Measurements from ENCODE around the gene ANKRD27. TPM values are rescaled to one million over a fixed set of nuclear protein-coding genes. Genes with fewer than 3 reads are reported as not detected.

The ANKRD27 gene
- total and polyA plus RNA-seq, 11 donors = 5.8 to 47.5 (median 17.9) TPM

- Histone ChIP-seq H3K4me1 (peaks cover 0 to 5% (median 0%) of the 10 kb centered on the region in 12 donors), H3K4me3 (no peak overlapping the region)
- intact Hi-C loops (cut with DNase I) = no loop called here
These were observed 7.3 kb upstream of the ANKRD27 start for GRCh38 chr19:32682317-32682716.

GRCh38 chr19:32680986-32681385 is 6.0 kb upstream of the ANKRD27 start:
- intact Hi-C loops (cut with DNase I) = no loop called here
- Histone ChIP-seq H3K9me3 (no peaks in the 10 kb centered on the region), H3K27ac (no peak overlapping the region), H3K4me3 (no peak overlapping the region), H3K27me3 (peaks cover 0 to 20% (median 11%) of the 10 kb centered on the region in 9 donors), H3K36me3 (peaks cover 0 to under 1% (median 0%) of the 10 kb centered on the region in 9 donors), H3K4me1 (peaks cover 0 to 18% (median 3%) of the 10 kb centered on the region in 12 donors)
- DNase-seq (no peak), ATAC-seq (no peak)
- WGBS, 4 donors = 81 to 90% (median 85%) methylated on average over 2 of the region's 2 CpGs
- TF ChIP-seq CTCF (IDR thresholded peaks at IDR 0.05) = no peak
- no peak for TF ChIP-seq POLR2A (IDR thresholded peaks at IDR 0.05)

More at GRCh38 chr19:32682317-32682716, 7.3 kb upstream of the ANKRD27 start:
- ATAC-seq (no peak), DNase-seq (no peak)
- Histone ChIP-seq H3K9me3 (no peaks in the 10 kb centered on the region), H3K36me3 (peaks cover 0 to 5% (median 0%) of the 10 kb centered on the region in 9 donors), H3K27me3 (peaks cover 0 to 7% (median 0%) of the 10 kb centered on the region in 9 donors), H3K27ac (no peak overlapping the region)
- 89 to 94% (median 92%) methylated on average over 4 of the region's 4 CpGs for WGBS, 4 donors
- no peak for TF ChIP-seq POLR2A (IDR thresholded peaks at IDR 0.05)
- TF ChIP-seq CTCF (IDR thresholded peaks at IDR 0.05) = no peak

GRCh38 chr19:32677657-32678056 is 2.7 kb upstream of the ANKRD27 start:
- Histone ChIP-seq H3K4me3 (peak overlapping the region in 8 of 12 donors; percentile 7 to 100 (median 84)), H3K27me3 (peaks cover 0 to 23% (median 13%) of the 10 kb centered on the region in 9 donors), H3K27ac (peak overlapping the region in 11 of 12 donors; percentile 1 to 94 (median 61)), H3K36me3 (peaks cover 0 to 3% (median 0%) of the 10 kb centered on the region in 9 donors), H3K9me3 (no peaks in the 10 kb centered on the region), H3K4me1 (peaks cover 0 to 41% (median 26%) of the 10 kb centered on the region in 12 donors)
- intact Hi-C loops (cut with DNase I) = loop anchor here in 1 of 10 donors (10.0 kb wide), 1 partner anchor 93 kb away; the partner anchor contains the start of gene PDCD5
- ATAC-seq (no peak), DNase-seq (no peak)
- no peak for TF ChIP-seq POLR2A (IDR thresholded peaks at IDR 0.05)
- no peak for TF ChIP-seq CTCF (IDR thresholded peaks at IDR 0.05)
- 28 to 52% (median 35%) methylated on average over 7 to 9 of the region's 9 CpGs for WGBS, 4 donors

GRCh38 chr19:32676895-32677359 is 1.9 kb upstream of the ANKRD27 start:
- peaks cover 0 to 46% (median 32%) of the 10 kb centered on the region in 12 donors for H3K4me1 ChIP-seq
- H3K36me3 ChIP-seq = peaks cover 0 to 3% (median 0%) of the 10 kb centered on the region in 9 donors
- no peaks in the 10 kb centered on the region for H3K9me3 ChIP-seq
- no peak for ATAC-seq
- H3K27me3 ChIP-seq = peaks cover 0 to 23% (median 13%) of the 10 kb centered on the region in 9 donors
- peak overlapping the region; percentile 15 to 100 (median 86) for H3K4me3 ChIP-seq
- H3K27ac ChIP-seq = peak overlapping the region in 10 of 12 donors; percentile 1 to 94 (median 78)
- 15 to 26% (median 21%) methylated on average over 10 to 33 of the region's 33 CpGs for WGBS, 4 donors
- no peak for DNase-seq
- intact Hi-C loops (cut with DNase I) = loop anchor here in 1 of 10 donors (10.0 kb wide), 1 partner anchor 92 kb away; the partner anchor contains the start of gene PDCD5
- no peak for TF ChIP-seq POLR2A (IDR thresholded peaks at IDR 0.05)
- no peak for TF ChIP-seq CTCF (IDR thresholded peaks at IDR 0.05)

Data from heart left ventricle (tissue), 16 donors.